Suppressor macrophage treated with lipopolysaccharide for 1 hour (primary cell): ENCODE data around the gene KIF4A.
A peak's percentile ranks its signal among the peaks of the same experiment; 100 is the strongest.
"Not testable (repeated sequence)": the region's sequence is repeated elsewhere in the genome, so short reads cannot be mapped to it uniquely, and the experiment has no call there.

ENCODE experiments used
- DNase-seq, 3 donors: peaks; one replicate each; pipeline ENCODE4 v3.0.0-alpha.2; 2020 to 2022

KIF4A gene, protein sequence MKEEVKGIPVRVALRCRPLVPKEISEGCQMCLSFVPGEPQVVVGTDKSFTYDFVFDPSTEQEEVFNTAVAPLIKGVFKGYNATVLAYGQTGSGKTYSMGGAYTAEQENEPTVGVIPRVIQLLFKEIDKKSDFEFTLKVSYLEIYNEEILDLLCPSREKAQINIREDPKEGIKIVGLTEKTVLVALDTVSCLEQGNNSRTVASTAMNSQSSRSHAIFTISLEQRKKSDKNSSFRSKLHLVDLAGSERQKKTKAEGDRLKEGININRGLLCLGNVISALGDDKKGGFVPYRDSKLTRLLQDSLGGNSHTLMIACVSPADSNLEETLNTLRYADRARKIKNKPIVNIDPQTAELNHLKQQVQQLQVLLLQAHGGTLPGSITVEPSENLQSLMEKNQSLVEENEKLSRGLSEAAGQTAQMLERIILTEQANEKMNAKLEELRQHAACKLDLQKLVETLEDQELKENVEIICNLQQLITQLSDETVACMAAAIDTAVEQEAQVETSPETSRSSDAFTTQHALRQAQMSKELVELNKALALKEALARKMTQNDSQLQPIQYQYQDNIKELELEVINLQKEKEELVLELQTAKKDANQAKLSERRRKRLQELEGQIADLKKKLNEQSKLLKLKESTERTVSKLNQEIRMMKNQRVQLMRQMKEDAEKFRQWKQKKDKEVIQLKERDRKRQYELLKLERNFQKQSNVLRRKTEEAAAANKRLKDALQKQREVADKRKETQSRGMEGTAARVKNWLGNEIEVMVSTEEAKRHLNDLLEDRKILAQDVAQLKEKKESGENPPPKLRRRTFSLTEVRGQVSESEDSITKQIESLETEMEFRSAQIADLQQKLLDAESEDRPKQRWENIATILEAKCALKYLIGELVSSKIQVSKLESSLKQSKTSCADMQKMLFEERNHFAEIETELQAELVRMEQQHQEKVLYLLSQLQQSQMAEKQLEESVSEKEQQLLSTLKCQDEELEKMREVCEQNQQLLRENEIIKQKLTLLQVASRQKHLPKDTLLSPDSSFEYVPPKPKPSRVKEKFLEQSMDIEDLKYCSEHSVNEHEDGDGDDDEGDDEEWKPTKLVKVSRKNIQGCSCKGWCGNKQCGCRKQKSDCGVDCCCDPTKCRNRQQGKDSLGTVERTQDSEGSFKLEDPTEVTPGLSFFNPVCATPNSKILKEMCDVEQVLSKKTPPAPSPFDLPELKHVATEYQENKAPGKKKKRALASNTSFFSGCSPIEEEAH

GRCh38 chrX:70289793-70290770, at the start of gene KIF4A, which contains the start of gene PDZD11:
KIF4A (plus strand) TSS chrX:70290104; CDS start chrX:70290459, 355 bp downstream.
PDZD11 (minus strand) TSS chrX:70289927; CDS start chrX:70289341, 586 bp downstream.
- DNase-seq = peak; percentile 87 to 91 (median 90)

DNA sequence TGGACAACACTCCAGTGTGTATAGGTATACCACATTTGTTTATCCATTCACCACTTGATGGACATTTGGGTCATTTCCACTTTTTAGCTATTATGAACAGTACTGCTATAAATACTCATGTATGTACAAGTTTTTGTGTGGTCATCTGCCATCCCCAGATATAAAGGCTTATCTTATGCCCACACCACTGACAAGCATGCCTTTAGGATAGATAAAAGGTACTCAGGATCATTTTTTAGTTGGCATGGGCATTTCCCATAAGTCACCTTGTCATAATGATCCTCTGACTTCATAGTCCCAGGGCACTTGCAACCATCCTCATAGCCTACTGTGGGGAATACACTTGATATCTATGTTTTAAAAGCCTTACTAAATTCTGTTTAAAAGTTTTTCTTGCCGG, 49.2 kb upstream of the KIF4A start:
- DNase-seq = no peak

DNA sequence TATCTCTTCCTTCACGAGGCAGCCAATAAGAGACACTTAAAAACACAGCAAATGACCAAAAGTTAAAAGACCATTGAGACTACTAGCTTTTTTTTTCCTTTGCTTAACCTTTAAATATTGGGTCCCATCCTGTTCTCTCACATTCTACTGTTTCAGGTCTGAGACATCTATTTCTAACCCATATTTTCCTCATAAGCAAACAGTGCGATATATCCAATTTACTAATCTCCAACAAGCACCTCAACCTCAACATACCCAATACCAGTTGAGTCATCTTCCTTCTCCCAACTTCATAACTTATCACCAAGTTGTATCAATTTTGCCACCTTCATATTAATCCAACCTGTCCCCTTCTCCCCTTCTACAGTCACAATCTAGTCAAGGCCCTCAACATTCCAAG, 48.4 kb upstream of the KIF4A start:
- DNase-seq = no peak

GRCh38 chrX:70243601-70244000, 46.3 kb upstream of the KIF4A start:
- not testable (repeated sequence) for DNase-seq

- no peak for DNase-seq
Observed at GRCh38 chrX:70244881-70245280, 45.0 kb upstream of the KIF4A start.

- no peak for DNase-seq
Observed at GRCh38 chrX:70247252-70247651, 42.7 kb upstream of the KIF4A start.

- no peak for DNase-seq
Observed at GRCh38 chrX:70252491-70252890, 37.4 kb upstream of the KIF4A start.

- DNase-seq = no peak
Observed at GRCh38 chrX:70253377-70254062, 36.4 kb upstream of the KIF4A start.

DNA sequence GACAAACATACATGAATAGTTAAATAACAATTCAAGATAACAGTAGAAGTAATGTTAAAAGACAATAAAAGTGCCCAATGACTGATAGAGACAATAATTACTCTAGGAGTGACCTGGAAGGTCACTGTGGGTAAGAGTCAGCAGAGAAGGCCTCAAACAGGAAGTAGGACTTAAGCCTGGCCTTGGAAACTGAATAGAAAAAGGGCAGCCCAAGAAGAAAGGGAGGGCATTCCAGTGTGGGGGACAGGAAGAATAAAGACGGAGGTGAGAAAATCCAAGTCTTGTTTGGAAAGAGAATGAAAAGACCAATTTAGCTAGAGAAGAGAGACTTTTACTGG, 35.9 kb upstream of the KIF4A start:
- DNase-seq = no peak

DNA sequence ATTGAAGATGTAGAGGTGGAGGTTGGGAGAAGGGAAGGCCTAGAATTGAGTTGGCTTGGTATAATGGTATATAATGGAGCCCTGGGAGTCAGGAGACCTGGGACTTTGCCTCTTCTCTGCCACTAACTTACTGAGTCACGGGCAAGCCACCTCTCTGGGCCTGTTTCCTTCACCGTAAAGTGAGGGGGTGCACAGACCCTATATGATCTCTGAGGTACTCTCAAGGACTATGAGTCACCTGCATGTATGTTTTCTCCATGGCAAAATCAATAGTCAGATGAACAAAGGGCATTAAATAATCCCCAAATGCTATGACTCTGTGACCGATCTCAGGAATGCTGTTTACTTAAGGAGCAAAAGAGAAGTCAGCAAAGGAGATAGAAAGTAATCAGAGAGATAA, 35.0 kb upstream of the KIF4A start:
- DNase-seq = no peak

DNA sequence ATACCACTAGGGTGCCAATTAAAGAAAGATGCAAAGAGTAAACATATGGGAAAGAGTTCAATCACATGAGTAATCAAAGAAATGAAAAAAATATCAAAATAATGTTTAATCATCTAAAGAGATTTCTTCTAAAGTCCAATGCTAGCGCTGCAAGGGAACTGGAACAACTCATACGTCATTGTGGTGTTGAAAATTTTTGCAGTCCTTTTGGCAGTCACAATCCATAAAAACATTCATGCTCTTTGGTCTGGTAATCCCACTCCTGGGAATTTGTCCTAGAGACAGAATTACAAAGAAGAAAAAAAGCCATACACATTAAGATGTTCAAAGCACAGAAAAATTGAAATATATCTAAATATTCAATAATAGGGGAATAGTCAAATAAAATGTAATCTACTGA, 34.5 kb upstream of the KIF4A start:
- DNase-seq = no peak

- DNase-seq = no peak
Observed at GRCh38 chrX:70257423-70258288, 32.2 kb upstream of the KIF4A start.

DNA sequence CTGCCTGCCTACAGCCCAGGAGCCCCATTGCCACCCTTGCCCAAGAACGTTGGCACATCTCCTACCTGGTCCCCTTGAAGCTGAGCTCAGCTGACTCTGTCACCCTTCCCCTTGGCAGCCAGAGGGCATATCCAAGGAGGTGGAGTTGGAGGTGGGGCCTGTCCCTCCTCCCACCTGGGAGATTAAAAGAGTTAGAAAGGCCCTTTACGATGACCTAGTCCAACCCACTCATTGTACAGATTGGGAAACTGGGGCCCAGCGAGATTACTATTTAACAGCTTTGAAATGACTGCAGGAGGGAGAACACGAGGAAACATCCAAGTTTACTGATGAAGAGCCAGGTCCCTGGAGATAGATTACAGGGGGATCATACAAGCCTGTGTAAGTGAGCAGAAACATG, 29.8 kb upstream of the KIF4A start, which contains the start of gene P2RY4:
Gene P2RY4 (minus strand): TSS at position 101 of the 400 bp plus-strand sequence. CDS start 580 bp downstream, outside the sequence.
- no peak for DNase-seq

DNA sequence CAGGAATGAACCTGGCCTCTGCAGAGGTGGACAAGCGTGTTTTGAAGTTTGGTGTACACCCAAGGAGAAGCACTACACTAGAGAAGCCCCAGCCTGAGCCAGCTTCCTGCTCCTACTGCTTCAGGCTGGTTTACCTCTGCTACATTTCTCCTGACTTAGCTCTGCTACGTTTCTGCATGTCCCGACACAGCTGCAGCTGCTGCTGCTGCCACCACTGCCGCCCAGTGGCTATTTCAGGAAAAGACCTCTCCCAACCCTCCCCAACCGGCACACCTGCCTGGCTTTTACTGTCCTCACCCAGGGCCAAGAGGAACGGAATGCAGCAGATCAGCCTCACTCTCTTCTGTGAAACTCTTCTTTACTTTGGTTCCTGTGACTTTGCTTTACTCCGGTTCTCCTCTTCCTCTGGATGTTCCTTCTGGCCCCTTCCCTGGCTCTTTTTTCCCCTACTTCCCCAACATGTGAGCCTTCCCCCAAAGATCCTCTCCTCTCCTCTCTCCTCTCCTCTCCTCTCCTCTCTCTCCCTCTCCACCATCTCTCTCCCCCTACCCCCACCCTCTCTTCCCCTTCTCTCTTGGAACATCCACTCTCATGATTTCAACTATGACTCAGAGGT, 26.8 kb upstream of the KIF4A start:
- peak in 2 of 3 donors; percentile 1 for DNase-seq

- DNase-seq = no peak
Observed at GRCh38 chrX:70264784-70265183, 25.1 kb upstream of the KIF4A start.

DNA sequence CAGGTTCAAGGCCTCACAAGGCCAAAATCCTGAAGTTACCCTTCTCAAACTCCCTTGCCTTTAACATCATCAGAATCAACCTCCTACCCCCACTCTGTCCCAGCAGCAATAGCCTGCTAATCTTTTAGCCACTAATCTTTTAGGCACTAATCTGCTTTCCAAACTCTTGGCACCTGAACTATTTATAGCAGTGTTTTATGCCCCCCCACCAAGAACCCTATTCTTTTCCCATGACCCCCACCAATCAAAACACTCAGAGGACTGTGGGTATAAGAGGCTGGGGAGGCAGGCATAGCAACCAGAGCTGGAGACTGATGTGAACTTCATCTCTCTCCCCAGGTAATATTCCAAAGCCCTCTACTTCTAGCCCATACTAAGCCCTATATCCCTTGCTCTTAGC, 21.9 kb upstream of the KIF4A start, which contains the start of gene ARR3:
Gene ARR3 (plus strand): TSS at position 301 of the 400 bp plus-strand sequence. CDS start 1,052 bp downstream, outside the sequence.
- no peak for DNase-seq

DNA sequence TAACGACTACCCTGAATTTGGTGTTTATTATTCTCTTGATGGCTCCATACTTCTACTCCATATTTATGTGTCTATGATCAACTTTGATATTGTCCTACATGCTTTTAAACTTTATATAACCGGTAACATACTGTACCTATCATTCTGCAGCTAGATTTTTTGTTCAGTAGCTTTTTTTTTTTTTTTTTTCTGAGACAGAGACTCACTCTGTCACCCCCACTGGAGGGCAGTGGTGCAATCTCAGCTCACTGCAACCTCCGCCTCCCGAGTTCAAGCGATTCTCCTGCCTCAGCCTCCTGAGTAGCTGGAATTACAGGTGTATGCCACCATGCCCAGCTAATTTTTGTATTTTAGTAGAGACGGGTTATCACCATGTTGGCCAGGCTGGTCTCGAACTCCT, 15.9 kb upstream of the KIF4A start:
- DNase-seq = not testable (repeated sequence)

- DNase-seq = no peak
Observed at GRCh38 chrX:70279081-70279480, 10.8 kb upstream of the KIF4A start.

DNA sequence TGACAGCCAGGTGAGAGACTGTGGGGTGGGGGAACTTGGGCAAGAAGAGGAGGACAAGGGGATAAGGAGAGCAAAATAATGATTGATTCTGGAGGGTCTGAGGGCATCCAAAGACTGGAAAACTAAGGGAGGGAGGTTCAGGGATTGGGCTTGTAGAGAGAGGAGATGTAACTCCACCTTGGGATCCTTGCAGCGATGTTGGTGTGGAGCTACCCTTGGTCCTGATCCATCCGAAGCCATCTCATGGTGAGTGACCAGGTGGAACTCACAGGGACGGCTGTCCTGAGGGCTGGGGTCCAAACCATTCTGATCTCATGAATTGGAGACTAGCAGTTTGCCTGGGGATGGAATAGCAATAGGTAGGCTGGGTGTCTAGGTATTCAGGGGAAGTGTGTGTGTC, 9.3 kb upstream of the KIF4A start:
- no peak for DNase-seq
